Smooth muscle cell (in vitro differentiated cells): ENCODE results near the gene EIF2B2. TPM values are rescaled to one million over a fixed set of nuclear protein-coding genes. Genes with fewer than 3 reads are reported as not detected.

Source experiments
- DNase-seq: peaks from one replicate; lab custom pipeline; 2025; ENCODE audit not compliant: unreplicated experiment; lab: John Stamatoyannopoulos, UW
- H2AFZ ChIP-seq: fragments of 200-600 bp; sonication (generic); 2 replicates; pipeline ENCODE4 v1.6.0; 2016; ENCODE audit warnings: antibody characterized with exemption, low read depth, mild to moderate bottlenecking
- H3F3A ChIP-seq: fragments of 200-600 bp; sonication (generic); 2 replicates; pipeline ENCODE4 v1.6.0; 2017; ENCODE audit warnings: antibody characterized with exemption, low read depth
- H3K27ac ChIP-seq: fragments of 200-600 bp; sonication (generic); 2 replicates; pipeline ENCODE4 v1.5.1; 2016; ENCODE audit warnings: low read depth, mild to moderate bottlenecking
- H3K27me3 ChIP-seq: fragments of 200-600 bp; sonication (generic); 2 replicates; pipeline ENCODE4 v1.6.1; 2016; ENCODE audit warnings: low read depth, mild to moderate bottlenecking
- H3K36me3 ChIP-seq: fragments of 200-600 bp; sonication (generic); 2 replicates; pipeline ENCODE4 v1.5.1; 2016; ENCODE audit warnings: low read depth
- H3K4me1 ChIP-seq: fragments of 200-600 bp; sonication (generic); 2 replicates; pipeline ENCODE4 v1.5.1; 2016; ENCODE audit warnings: low read depth
- H3K4me2 ChIP-seq: fragments of 200-600 bp; sonication (generic); 2 replicates; pipeline ENCODE4 v1.6.0; 2016; ENCODE audit warnings: mild to moderate bottlenecking
- H3K4me3 ChIP-seq: fragments of 200-600 bp; sonication (generic); 2 replicates; pipeline ENCODE4 v1.5.1; 2016; ENCODE audit warnings: mild to moderate bottlenecking
- H3K79me2 ChIP-seq: fragments of 200-600 bp; sonication (generic); 2 replicates; pipeline ENCODE4 v1.6.0; 2016; ENCODE audit warnings: low read depth, mild to moderate bottlenecking
- H3K9ac ChIP-seq: fragments of 200-600 bp; sonication (generic); 2 replicates; pipeline ENCODE4 v1.6.0; 2016; ENCODE audit warnings: low read depth
- H3K9me3 ChIP-seq: fragments of 200-600 bp; sonication (generic); replicated peaks from 2 replicates; pipeline ENCODE4 v1.5.1; 2016; ENCODE audit warnings: low read depth
- H4K20me1 ChIP-seq: fragments of 200-600 bp; sonication (generic); 2 replicates; pipeline ENCODE4 v1.6.0; 2016; ENCODE audit warnings: low read depth
- WGBS: methylation state at CpG from one replicate; pipeline ENCODE4 v1.1.7; 2016; ENCODE audit warnings: low lambda C conversion rate; 5-methylcytosine and 5-hydroxymethylcytosine counted together
- polyA plus RNA-seq: library from polyadenylated mRNA; unstranded; fragments of >200 nt; fragmentation: Nextera tagmentation; extraction: Ambion mirVana; gene quantifications from 2 replicates; pipeline ENCODE4 v1.2.1, GENCODE V29; 2016
- total RNA-seq: library from RNA; depleted of rRNA; stranded (reverse); fragments of >200 nt; gene quantifications from 2 replicates; pipeline ENCODE4 v1.2.3, GENCODE V29; 2014
- TF ChIP-seq, protein P1 (sequence below): fragments of 200-600 bp; sonication (generic); IDR thresholded peaks from 2 replicates; pipeline ENCODE4 v1.5.1; 2017; ENCODE audit warnings: borderline replicate concordance, mild to moderate bottlenecking, antibody characterized with exemption; ENCODE audit not compliant: insufficient read depth, poor library complexity, severe bottlenecking

Gene EIF2B2
- total RNA-seq, result 38.0 and 47.4 TPM in 2 replicates
- polyA plus RNA-seq, result 64.3 and 71.2 TPM in 2 replicates

DNA sequence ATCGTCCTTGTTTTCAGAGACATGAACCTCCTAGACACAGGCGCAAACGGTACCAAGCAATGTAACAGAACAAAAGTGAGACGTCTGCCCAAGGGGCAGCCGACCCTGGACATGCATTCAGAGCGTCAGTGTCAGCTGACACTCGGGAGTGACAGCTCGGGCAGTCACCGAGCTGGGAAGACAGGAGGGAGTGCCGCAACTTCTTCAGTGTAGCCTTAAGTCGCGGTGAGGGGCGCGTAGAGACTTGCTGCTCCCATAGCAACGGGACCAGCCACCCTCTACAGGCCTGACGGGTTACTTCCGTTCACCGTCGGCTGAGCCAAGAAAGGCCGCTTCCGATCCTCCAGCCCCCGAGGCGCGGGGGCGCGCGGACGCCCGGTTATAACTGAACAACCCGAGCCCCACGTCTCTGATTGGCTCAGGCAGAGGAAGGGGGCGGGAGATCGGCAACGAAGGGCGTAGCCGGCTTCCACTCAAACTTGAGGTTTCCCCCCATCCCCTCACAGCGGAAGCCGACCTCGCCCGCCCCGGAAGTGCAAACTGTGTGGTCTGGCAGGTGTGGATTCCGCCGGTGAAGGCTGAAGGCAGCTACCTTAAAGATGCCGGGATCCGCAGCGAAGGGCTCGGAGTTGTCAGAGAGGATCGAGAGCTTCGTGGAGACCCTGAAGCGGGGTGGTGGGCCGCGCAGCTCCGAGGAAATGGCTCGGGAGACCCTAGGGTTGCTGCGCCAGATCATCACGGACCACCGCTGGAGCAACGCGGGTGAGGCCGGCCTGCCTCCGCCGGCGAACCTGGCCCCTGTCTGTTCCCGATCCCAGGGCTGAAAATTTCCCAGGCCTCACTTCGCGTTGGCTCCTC is at the start of gene EIF2B2:
TSS of gene EIF2B2 (plus strand) at position 530 of the 858 bp plus-strand sequence. CDS start at position 600, 70 bp downstream.
- peak within 1 kb of the TSS; percentile 86 for H3K9ac ChIP-seq
- H3K27me3 ChIP-seq, result no peaks in the 10 kb centered on the region
- H3K4me1 ChIP-seq, result peaks cover 15% of the 10 kb centered on the region
- peaks cover 15% of the 10 kb centered on the region for H3K79me2 ChIP-seq
- peak within 1 kb of the TSS; percentile 91 for H3K4me2 ChIP-seq
- DNase-seq, result peak; percentile 81
- H3K4me3 ChIP-seq, result peak within 1 kb of the TSS; percentile 60
- no peaks in the 10 kb centered on the region for H3K36me3 ChIP-seq
- WGBS, result 1% methylated on average over 63 of the region's 66 CpGs
- no peaks in the 10 kb centered on the region for H3F3A ChIP-seq
- H2AFZ ChIP-seq, result peak within 1 kb of the TSS; percentile 97
- peak within 1 kb of the TSS; percentile 94 for H3K27ac ChIP-seq
- TF ChIP-seq, protein P1, sequence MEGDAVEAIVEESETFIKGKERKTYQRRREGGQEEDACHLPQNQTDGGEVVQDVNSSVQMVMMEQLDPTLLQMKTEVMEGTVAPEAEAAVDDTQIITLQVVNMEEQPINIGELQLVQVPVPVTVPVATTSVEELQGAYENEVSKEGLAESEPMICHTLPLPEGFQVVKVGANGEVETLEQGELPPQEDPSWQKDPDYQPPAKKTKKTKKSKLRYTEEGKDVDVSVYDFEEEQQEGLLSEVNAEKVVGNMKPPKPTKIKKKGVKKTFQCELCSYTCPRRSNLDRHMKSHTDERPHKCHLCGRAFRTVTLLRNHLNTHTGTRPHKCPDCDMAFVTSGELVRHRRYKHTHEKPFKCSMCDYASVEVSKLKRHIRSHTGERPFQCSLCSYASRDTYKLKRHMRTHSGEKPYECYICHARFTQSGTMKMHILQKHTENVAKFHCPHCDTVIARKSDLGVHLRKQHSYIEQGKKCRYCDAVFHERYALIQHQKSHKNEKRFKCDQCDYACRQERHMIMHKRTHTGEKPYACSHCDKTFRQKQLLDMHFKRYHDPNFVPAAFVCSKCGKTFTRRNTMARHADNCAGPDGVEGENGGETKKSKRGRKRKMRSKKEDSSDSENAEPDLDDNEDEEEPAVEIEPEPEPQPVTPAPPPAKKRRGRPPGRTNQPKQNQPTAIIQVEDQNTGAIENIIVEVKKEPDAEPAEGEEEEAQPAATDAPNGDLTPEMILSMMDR, result no peak
- H4K20me1 ChIP-seq, result no peaks in the 10 kb centered on the region
- no peaks in the 10 kb centered on the region for H3K9me3 ChIP-seq

DNA sequence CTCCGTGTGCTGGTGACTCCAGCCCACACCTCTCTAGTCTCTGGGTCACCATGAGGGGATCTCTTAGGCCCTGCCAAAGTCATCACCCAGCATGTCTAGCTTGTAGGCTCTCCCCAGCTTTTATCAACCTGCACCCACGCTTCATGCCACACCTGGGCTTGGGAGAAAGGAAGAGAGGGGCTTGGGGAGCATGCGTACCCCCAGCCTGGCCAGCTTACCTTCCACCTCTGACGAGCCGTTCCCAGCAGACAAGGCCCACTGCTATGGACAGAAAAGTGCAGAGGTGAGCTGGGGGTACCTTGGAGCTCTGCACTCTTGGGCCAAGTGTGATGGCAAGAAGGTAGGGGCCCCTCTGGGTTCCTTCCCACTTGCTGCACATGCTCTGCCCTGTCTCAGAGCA is 49.0 kb upstream of the EIF2B2 start:
- H3K36me3 ChIP-seq, result no peaks in the 10 kb centered on the region
- H3K9ac ChIP-seq, result no peak overlapping the region
- H3K27me3 ChIP-seq, result no peaks in the 10 kb centered on the region
- H3K4me3 ChIP-seq, result peak overlapping the region; percentile 67
- DNase-seq, result no peak
- peaks cover 6% of the 10 kb centered on the region for H3K79me2 ChIP-seq
- TF ChIP-seq, protein P1, result no peak
- no peak overlapping the region for H2AFZ ChIP-seq
- WGBS, result 90% methylated on average over 5 of the region's 5 CpGs
- H3K27ac ChIP-seq, result no peak overlapping the region
- H3K4me2 ChIP-seq, result peak overlapping the region; percentile 83
- peaks cover 21% of the 10 kb centered on the region for H3K4me1 ChIP-seq
- H3K9me3 ChIP-seq, result no peaks in the 10 kb centered on the region
- no peaks in the 10 kb centered on the region for H4K20me1 ChIP-seq
- peaks cover 6% of the 10 kb centered on the region for H3F3A ChIP-seq

DNA sequence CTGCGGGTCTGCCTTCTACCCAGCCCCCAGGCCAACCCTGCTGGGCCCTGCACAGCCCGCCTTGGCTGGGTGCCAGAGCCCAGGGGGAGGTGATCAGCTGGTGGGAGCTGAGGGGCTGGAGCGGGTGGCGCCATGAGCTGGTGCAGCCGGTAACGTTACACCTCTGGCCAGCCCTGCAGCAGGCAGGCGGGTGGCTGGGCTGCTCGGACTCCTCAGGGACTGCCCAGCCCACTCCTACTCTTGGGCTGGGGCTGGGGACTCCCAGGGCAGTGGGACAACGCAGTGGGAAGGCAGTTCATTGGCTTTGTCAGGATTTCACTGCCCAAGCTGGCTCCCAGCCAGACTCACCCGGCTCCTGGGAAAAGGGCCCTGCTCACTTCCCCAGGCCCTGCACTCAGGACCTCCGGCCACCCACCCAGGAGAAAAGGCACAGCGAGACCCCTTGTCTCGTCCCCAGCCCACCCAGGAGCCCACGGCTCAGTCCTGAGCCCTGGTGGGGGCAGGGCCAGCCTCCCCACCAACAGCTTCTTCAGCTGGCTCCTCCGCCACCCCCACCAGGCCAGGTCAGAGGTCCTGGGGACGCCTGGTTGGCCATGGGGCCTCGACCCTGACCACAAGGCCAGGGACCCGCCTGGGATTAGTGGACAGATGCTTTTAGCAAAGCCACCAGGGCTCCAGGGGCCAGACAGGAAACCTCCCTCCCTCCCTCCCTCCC is 48.3 kb upstream of the EIF2B2 start:
- peaks cover 6% of the 10 kb centered on the region for H3F3A ChIP-seq
- 31% methylated on average over 18 of the region's 18 CpGs for WGBS
- H2AFZ ChIP-seq, result peak overlapping the region; percentile 16
- no peak overlapping the region for H3K27ac ChIP-seq
- no peak overlapping the region for H3K9ac ChIP-seq
- H3K79me2 ChIP-seq, result peaks cover 6% of the 10 kb centered on the region
- H3K4me1 ChIP-seq, result peaks cover 21% of the 10 kb centered on the region
- no peaks in the 10 kb centered on the region for H3K9me3 ChIP-seq
- peak overlapping the region; percentile 83 for H3K4me2 ChIP-seq
- H3K36me3 ChIP-seq, result no peaks in the 10 kb centered on the region
- TF ChIP-seq, protein P1, result no peak
- DNase-seq, result no peak
- H3K27me3 ChIP-seq, result no peaks in the 10 kb centered on the region
- H3K4me3 ChIP-seq, result peak overlapping the region; percentile 67
- H4K20me1 ChIP-seq, result no peaks in the 10 kb centered on the region
